Sigmoid colon (tissue), 4 donors: Measurements from ENCODE around the gene MOCOS.

Experiments
- CTCF ChIP-seq, 4 experiments: fragments of 450-650 bp in 3 of 4; fragments of 200-600 bp in 1 of 4; IDR thresholded peaks; one replicate each; pipeline ENCODE4 v1.5.1; 2016 to 2019; ENCODE audit warnings: antibody characterized with exemption in 4 of 4, mild to moderate bottlenecking in 3 of 4, moderate library complexity in 2 of 4
- POLR2A ChIP-seq, 2 donors: fragments of 450-650 bp; IDR thresholded peaks; one replicate each; pipeline ENCODE4 v1.6.1; 2016; ENCODE audit warnings: antibody characterized with exemption in 2 of 2, mild to moderate bottlenecking in 2 of 2, moderate library complexity in 2 of 2
- POLR2AphosphoS5 ChIP-seq, 4 donors: sonication (generic); formaldehyde crosslinking; IDR thresholded peaks; one replicate each; pipeline ENCODE4 v1.6.1; 2017; ENCODE audit warnings: antibody characterized with exemption in 4 of 4

- TF ChIP-seq CTCF (IDR thresholded peaks at IDR 0.05) (no peak), POLR2AphosphoS5 (IDR thresholded peaks at IDR 0.05) (no peak), POLR2A (IDR thresholded peaks at IDR 0.05) (no peak)
Measured at GRCh38 chr18:36295214-36295613, 107.9 kb downstream of the MOCOS start.
